PFSK-1 (cell line): ENCODE data around the gene RET.

Source experiments
- FOXP2 ChIP-seq: optimal IDR thresholded peaks from 2 replicates; pipeline ENCODE3; 2011; ENCODE audit warnings: borderline replicate concordance, control low read depth, inconsistent platforms; ENCODE audit not compliant: insufficient read depth; ENCODE audit errors: extremely low read length, extremely low read depth
- POLR2AphosphoS5 ChIP-seq: IDR thresholded peaks from 2 replicates; pipeline ENCODE4 v1.6.1; 2012; ENCODE audit warnings: low read depth, mild to moderate bottlenecking, control low read depth, low read length, moderate library complexity
- REST ChIP-seq, 2 experiments: IDR thresholded peaks; 2 replicates each; pipeline versions ENCODE4 v1.6.1 to v1.8.0; 2011 to 2012; ENCODE audit warnings: low read depth in 2 of 2, low read length in 2 of 2, control low read depth in 1 of 2, inconsistent platforms in 1 of 2, mild to moderate bottlenecking in 1 of 2, moderate library complexity in 1 of 2; ENCODE audit not compliant: insufficient read depth in 1 of 2
- SIN3A ChIP-seq: IDR thresholded peaks from 2 replicates; pipeline ENCODE4 v1.6.1; 2012; ENCODE audit warnings: mild to moderate bottlenecking, low read length, moderate library complexity, borderline replicate concordance; ENCODE audit not compliant: insufficient read depth
- TAF1 ChIP-seq: IDR thresholded peaks from 2 replicates; pipeline ENCODE4 v1.6.1; 2012; ENCODE audit warnings: low read length, control low read depth, borderline replicate concordance; ENCODE audit not compliant: insufficient read depth

Gene RET

GRCh38 chr10:43039624-43040481, 37.0 kb upstream of the RET start:
- TF ChIP-seq TAF1 (no peak), POLR2AphosphoS5 (no peak)

- TF ChIP-seq FOXP2: no peak
- TF ChIP-seq REST (IDR thresholded peaks at IDR 0.05; ENCODE audit: insufficient read depth in 1 of 2, low read depth in 2 of 2, low read length in 2 of 2): no peak
- TF ChIP-seq TAF1: no peak
- no peak for TF ChIP-seq POLR2AphosphoS5
- no peak for TF ChIP-seq SIN3A
These were observed 36.2 kb upstream of the RET start for GRCh38 chr10:43040482-43041256.

- no peak for TF ChIP-seq FOXP2
- TF ChIP-seq TAF1: no peak
- no peak for TF ChIP-seq SIN3A
- TF ChIP-seq REST (IDR thresholded peaks at IDR 0.05; ENCODE audit: insufficient read depth in 1 of 2, low read depth in 2 of 2, low read length in 2 of 2): no peak
- no peak for TF ChIP-seq POLR2AphosphoS5
These were observed 35.2 kb upstream of the RET start for GRCh38 chr10:43041422-43042342.

GRCh38 chr10:43042503-43043341, 34.1 kb upstream of the RET start:
- no peak for TF ChIP-seq TAF1
- no peak for TF ChIP-seq SIN3A
- TF ChIP-seq POLR2AphosphoS5: no peak
- no peak for TF ChIP-seq REST (IDR thresholded peaks at IDR 0.05; ENCODE audit: insufficient read depth in 1 of 2, low read depth in 2 of 2, low read length in 2 of 2)
- no peak for TF ChIP-seq FOXP2
